Measurements from ENCODE around the gene HM13.

DNA sequence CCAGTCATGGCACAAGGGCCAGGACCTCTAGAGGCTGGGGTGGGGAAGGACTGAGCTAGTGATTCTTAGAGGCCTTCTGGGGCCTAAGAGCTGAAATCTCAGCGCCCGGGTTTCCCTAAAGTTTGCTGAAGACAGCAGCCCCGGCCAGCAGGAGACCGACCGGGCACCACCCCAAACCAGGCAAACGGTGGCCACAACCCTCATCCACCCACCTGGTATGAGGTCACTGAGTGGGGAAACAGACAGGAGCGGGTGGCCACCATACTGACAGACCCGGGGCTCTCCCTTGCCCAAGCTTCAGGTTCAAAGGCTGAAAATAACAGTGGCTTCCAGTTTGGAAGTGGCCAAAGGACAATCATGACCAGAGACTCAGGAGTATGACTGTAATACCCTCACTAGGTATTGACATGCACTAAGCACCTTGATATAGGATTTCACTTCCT lies 55.8 kb downstream of the HM13 start:
- TF ChIP-seq TAF1 (IDR thresholded peaks at IDR 0.05; ENCODE audit: low read depth) (no peak), FOXM1 (IDR thresholded peaks at IDR 0.05; ENCODE audit: borderline replicate concordance, low read depth) (no peak)

Measured in Ishikawa (cell line).